CD4-positive, alpha-beta T cell treated with Interferon alpha-2 for 1 hour (primary cell): ENCODE measurements around the gene NAGS.
"Not testable (repeated sequence)": the region's sequence is repeated elsewhere in the genome, so short reads cannot be mapped to it uniquely, and the experiment has no call there.

Source experiments
- DNase-seq, 2 donors: peaks; one replicate each; pipeline ENCODE4 v3.0.0-alpha.2; 2020 to 2022

The NAGS gene

DNA sequence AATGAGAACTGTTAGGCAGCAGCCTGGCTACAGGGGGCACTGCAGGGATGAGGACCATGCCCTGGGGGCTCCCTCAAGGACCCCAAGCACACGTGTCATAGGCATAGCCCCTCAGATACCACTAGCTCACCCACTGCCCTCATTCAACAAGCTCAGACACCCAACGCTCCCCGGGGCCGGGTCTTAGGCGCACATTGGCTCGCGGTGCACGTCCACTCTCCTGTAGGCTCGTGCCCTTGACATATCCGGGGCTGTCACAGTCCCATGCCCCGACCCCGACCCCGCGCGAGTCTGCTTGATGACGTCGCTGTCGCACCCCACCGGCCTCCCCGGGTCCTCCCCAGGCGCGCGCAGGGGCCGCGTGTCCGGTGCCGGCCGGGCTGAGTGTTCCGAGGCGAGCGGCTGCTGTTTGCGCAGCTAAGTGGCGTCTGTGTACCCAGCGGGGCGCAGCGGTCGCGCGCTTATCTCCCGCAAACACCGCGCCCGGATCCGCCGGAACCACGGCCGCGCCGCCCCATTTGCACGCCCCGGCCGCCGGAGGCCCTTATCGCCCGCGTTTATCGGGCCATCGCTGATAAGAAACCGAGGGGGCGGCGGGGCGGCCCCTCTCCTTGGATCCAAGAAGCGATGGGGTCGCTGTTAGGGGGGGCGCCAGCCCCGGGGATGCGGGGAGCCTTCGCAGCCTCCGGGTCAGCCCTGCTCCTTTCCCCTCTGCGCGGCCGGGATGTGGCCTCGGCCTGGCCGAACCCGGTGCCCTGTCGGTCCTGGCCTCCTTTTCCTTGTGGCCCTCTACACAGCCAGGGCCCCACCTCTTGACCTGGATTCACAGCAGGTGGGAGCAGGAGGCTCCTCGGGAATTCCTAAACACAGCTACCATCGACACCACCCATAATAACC lies 20.7 kb upstream of the NAGS start:
- no peak for DNase-seq

DNA sequence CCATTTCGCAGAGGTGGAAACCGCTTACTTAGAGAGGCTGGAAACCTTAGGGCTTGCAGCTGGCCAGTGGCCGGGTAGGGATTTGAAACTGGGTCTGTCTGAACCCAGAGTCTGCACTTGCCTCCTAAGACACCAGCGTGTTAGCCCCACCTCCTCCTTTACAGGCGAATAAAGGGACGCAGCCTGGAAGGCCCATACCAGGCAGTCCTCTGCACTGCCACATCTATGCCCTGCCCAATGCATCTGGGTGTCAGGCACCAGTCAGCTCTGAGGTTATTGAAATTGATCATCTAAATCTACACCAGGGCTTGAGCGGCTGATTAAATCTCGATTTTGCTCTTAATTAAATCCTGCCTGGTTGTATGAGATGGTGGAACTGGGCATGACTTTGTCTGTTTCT lies 19.9 kb upstream of the NAGS start:
- DNase-seq: no peak

DNA sequence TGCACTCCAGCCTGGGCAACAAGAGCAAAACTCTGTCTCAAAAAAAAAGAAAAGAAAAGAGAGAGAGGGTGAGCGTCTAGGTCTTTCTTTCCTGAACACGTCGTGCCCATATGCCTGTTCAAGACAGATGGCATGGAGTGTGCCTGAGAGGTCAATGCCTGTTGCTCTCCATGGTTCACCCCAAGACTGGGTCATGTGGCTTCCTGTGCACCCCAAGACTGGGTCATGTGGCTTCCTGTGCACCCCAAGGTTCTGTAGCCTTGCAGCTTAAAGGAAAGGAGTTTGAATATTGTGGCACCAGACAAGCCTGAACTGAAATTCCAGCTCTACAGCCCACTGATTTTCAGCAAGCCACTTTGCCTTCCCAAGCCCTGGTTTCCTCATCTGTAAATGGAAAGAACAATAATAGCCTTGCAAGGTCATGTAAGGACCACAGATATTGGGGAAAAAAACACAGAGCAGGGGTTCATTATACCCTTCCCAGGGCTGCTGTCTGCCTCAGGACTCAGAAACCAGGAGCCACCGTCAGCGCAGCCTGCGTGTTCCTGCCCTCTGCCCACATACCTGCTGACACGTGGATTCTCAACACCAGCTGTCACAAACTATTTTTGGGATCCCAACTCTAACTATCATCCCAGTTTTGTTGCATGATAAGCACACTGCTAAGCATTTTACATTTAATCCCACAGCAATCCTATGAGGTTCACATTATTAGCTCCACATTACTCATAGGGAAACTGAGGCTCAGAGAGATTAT lies 18.0 kb upstream of the NAGS start:
- no peak for DNase-seq

DNA sequence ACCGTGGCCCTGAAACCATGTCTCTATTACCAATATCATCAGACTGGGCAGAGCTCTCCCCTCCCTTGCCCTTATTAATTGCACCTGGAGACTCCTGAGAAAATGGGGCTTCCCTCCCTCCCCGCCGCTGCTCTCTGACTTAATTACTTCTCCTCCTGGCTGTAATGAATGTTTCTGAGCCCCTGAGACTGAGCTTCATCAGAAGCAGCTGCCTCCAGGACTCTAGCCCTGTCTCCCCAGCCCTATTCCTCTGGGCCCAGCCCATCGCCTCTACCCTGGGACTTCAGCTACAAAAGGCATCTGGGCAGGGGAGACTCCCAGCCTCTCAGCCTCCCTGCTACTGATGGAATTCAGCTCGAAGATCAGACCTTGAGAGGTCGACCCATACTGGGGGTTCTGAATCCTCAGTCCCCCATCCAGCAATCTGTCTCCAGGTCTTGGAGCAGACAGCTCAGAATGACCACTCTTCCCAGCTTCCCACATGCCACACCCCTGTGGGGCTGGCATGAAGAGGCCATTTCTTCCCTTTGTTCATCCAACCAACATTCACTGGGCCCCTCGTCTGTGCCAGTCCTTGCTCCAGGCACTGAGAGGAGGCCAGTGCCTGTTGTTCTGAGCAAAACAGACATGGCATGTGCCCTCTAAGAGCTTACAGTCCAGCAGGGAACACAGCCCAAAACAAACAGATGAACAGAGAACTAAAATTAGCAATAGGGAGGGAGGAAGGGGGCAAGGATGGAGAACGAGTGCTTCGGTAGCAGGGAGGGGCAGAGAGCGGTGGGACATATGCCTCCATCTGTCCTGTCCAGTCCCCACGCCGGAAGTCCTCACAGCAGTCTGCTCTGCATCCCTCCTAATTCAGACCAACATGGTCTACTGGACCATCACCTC lies 17.0 kb upstream of the NAGS start:
- DNase-seq: no peak

DNA sequence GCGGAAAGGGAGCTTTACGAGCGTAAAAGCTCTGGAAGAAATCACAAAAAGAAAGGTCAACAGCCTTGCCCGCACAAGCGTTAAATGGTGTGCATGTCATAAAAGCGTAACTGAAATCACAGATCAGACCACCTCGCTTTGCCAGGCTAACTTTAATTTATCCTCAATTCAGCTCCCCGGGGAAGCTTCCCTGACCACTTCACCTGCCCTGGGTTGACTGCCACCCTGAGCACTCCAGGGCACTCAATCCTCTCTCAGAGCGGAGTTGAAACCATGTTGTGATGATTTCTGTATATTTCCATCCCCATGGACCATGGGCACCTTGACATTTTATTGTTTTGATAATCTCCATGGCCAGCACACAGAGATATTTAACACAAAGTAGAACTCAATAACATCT lies 16.1 kb upstream of the NAGS start:
- DNase-seq: no peak

DNA sequence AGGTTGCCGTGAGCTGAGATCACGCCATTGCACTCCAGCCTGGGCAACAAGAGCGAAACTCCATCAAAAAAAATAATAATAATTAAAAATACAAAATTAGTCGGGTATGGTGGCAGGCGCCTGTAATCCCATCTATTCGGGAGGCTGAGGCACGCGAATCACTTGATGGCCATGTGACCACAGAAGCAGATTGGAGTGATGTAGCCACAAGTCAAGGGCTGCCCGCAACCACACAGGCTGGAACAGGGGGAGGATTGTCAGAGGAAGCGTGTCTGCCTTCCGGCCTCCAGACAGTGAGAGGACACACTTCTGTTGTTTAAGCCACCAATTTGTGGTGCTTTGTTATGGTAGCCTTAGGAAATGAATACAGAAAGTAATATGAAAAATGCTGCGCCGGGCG lies 11.8 kb upstream of the NAGS start:
- DNase-seq: no peak

DNA sequence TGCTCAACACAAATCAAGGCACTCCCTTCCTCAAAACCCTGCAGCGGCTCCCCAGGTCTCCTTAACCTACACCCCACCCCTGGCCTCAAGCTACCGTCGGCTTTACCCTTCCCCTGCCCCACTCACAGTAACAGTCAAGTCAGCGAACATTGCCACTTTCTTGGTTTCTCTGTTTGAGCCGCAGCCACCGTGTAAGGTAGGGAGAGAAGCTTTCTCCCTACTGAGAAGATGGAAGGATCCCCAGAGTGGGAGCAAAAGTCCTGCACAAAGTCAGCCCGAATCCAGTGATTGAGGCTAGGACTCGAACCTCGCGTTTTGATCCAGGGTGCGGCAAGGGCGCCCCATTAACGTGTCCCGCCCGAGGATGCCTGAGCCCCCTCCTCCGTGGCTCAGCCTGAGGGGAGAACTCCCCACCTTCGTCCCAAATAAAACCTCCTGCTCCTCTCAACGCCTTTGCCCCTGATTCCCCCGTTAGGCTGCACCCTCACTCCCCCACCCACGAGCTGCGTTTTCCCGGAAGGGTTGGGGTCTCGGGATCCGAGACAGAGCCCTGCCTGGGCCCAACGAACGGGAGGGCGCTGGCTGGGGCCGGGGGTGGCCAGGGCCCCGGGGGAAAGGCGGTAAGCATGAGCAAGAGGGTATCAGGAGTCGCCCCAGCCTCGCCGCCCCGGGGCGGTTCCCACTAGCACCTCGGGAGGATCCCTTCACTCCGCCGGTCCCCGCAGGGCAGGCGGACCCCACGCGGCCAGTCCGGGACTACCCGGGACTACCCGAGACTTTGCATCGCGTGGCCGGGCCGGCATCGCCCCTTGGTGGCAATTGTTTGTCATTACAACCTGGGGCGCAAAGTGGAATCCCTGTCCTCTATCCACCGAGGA lies 9.9 kb upstream of the NAGS start:
- peak; percentile 63 to 73 for DNase-seq

DNA sequence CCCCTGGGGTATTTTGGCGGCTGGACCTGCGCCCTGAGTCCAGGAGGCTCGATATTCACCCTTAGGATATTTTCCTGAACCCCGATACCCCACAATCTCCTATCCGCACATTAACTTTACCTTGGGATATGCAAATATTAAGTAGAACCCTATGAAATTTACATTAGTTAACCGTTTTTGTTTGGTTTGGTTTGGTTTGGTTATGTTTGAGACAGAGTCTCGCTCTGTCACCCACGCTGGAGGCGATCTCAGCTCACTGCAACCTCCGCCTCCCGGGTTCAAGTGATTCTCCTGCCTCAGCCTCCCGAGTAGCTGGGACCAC lies 9.3 kb upstream of the NAGS start:
- no peak for DNase-seq

DNA sequence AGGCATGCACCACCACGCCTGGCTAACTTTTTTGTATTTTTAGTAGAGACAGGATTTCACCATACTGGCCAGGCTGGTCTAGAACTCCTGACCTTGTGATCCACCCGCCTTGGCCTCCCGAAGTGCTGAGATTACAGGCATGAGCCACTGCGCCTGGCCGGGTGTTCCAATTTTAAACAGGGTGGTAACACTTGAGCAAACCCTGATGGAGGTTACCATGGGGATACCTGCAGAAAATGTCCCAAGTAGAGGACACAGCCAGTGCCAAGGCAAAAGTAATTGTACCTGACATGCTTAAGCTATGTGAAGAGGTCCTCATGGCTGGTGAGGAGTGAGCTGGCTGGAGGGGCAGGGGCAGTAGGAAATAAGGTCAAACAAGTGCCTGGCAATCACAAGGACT lies 7.2 kb upstream of the NAGS start:
- not testable (repeated sequence) for DNase-seq

DNA sequence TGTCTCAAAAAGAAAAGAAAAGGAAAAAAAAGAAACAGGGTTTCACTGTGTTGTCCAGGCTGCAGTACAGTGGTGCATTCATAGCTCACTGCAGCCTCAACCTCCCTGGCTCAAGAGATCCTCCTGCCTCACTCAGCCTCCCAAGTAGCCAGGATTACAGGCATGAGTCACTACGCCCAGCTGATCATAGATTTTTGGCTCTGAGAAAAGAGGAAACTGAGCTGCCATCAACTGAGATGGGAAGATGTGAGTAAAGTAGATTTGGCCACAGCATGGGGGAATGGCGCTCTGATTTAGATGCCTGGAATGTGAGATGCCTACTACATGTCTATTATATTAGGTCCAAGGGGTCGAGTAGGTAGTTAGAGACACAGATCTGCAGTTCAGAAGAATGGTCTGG lies 5.9 kb upstream of the NAGS start:
- DNase-seq: no peak

DNA sequence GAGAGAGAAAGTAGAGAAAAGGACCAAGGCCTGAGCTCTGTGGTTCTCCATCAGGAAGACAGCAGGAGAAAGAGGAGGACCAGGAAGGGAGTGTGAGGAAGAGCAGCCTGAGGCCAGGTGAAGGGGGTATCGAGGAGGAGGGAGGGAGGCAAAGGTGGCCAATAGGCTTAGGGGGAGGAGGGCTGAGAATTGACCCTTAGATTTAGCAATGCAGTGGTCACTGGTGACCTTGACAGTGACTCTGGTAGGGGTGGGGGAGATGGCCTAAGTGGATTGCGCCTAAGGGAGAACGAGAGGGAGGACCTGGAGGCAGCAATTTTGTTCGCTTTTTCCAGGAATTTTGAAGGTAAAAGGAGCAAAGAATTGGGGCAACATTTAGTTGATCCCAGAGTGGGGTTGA lies 5.4 kb upstream of the NAGS start:
- no peak for DNase-seq

DNA sequence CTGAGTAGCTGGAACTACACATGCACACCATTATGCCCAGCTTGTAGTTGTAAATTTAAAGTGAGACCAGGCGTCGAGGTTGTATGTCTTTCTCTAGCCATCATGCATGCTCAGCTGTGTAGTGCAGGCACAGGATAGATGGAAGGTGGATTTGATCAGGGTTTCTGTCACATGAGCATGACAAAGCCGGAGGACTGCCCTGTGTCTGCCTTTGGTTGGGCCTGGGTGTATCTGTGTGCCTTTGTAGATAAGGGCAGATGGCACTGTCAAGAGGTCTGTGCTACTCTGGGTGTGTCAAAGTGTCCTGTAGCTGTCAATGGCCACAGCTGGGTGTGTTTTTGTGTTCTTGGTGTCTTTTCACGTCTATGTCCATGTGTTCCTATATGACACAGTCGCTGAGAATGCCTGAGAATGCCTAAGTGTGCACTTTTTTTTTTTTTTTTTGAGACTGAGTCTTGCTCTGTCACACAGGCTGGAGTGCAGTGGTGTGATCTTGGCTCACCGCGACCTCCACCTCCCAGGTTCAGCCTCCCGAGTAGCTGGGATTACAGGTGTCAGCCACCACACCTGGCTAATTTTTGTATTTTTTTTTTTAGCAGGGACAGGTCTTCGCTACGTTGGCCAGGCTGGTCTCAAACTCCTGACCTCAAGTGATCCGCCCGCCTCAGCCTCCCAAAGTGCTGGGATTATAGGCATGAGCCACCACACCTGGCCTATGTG lies 4.1 kb upstream of the NAGS start:
- DNase-seq: no peak

DNA sequence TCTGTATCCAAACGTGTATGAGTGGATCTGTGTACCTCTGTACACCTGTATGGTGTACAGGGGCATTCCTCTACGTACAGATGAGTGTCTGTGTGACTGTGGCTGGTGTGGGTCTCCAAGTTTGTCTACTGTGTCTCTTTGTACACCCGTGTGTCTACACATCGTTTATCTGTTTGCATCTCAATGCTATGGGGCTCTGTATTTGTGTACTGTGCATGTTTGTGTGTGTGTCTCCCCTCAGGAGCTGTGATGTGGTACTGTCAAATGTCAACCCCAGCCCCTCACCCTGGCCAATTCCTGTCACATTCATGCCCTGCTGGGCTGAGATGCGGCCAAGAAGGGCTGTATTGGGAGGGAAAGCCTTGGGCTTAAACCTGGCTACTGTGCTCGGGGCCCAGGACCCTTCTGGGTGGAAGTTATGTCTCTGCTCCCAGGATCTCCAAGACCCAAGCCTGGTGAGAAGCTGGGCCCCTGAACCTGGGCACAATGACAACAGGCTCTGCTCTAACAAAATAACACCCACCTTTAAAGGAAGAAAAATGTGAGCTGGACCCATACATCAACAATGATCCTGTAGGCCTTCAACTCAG lies 3.5 kb upstream of the NAGS start:
- DNase-seq: no peak

DNA sequence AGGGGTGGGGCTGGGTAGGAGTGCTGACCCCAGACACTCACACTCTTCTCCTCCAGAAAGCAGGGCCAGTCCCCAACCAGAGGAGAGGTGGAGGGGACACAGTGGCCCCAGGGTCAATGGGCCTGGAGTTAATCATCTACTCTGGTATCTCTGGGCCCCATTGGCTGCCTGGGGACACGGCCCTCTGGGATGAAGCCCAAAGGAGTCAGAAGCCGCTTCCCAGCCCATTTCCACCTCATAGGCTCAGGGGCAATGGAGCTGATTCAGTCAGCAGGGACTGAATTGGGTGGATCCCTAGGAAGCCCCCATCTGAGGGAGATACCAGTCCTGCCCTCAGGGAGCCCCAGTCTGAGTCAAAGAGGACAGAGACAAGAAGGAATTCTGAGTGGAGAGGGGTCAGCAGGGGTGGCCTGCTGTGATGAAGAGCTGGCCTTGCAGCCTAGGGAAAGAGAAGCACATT lies 2.9 kb upstream of the NAGS start:
- DNase-seq: no peak

DNA sequence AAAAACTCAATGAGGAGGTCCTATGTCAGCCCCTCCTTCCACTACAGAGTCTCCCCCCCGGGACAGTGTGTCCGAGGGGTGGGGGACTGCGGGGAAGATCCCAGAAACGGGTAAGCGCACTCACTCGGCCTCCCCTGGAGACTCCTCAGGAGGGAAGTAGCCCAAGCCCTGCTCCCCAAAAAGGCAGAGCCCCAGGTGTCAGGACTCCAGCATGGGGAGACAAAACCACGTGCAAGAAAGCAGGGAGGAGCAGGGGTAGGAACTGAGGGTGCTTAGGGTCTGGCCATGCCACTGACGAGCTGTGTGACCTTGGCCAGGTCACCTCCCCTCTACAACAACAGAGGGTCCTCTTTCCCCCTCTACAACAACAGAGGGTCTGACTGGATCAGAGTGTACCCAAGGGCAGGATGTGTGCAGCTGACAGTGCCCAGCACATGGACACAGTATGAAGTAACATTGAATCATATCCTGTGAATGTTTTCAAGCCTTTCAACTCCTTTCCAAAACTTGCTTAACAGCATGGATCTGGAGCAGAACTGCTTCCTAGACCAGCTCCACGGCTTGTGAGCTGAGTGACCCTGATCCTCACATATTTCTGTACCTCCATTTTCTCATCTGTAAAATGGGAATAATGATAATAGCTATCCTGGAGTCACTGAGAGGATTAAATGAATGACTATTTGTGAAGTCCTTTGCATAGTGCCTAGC lies 2.1 kb upstream of the NAGS start:
- no peak for DNase-seq

DNA sequence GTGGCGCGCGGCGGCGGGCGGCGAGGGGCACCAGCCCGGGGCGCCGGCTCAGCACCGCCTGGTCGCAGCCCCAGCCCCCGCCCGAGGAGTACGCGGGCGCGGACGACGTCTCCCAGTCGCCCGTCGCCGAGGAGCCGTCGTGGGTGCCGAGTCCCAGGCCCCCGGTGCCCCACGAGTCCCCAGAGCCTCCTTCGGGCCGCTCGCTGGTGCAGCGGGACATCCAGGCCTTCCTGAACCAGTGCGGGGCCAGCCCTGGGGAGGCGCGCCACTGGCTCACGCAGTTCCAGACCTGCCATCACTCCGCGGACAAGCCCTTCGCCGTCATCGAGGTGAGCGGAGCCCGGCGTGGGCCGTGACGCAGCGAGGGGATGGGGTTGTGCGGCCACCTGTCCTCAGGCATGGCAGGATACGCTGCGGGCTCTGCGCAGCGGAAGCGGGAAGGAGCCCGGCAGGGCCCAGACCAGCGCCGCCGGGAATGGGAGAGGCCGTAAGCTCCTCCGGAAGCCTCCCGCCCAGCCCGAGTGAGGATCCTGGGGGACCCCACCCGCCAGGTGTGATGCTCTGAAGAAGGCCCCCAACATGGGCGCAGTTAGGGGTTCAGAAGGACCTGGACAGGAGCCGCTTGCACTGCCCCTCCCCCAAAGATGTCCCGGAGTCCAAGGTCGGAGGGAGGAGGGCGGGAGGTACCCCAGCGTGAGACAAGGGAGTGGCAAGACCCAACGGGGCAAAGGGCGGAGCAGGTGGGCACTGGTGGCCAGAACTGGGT lies 522 bp downstream of the NAGS start:
- peak in 1 of 2 donors; percentile 37 for DNase-seq

DNA sequence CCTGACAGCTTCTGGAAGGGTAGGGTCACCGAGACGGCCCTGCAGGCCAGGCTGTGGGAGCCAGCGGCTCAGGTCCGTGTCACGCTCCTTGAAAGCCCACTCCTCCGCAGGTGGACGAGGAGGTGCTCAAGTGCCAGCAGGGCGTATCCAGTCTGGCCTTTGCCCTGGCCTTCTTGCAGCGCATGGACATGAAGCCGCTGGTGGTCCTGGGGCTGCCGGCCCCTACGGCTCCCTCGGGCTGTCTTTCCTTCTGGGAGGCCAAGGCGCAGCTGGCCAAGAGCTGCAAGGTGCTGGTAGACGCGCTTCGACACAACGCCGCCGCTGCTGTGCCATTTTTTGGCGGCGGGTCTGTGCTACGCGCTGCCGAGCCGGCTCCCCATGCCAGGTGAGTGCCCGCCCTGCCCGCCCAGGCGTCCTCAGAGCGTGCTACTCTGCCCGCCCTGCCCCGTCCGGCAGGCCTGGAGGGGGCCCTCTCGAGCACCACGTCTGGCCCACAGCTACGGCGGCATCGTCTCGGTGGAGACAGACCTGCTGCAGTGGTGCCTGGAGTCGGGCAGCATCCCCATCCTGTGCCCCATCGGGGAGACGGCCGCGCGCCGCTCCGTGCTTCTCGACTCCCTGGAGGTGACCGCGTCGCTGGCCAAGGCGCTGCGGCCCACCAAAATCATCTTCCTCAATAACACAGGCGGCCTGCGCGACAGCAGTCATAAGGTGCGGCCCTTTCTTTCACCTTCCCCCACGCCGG lies 1.3 kb downstream of the NAGS start:
- peak; percentile 41 to 55 for DNase-seq

DNA sequence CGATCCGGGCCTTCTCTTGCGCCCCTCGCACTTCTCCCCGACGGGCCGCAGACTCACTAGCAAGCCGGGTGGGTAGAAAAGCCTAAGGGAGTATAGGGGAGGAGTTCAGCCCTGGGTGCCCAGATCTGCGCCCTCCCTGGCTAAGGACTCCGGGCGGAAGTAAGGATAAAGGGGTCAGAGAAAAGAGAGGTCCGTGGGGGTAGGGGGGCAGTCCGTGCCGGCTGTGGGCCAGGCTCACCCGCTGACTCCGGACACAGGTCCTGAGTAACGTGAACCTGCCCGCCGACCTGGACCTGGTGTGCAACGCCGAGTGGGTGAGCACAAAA lies 1.8 kb downstream of the NAGS start:
- no peak for DNase-seq
